H1 (cell line): ENCODE data around the gene RNF39. TPM values are rescaled to one million over a fixed set of nuclear protein-coding genes. Genes with fewer than 3 reads are reported as not detected.

Experiments used
- CTCF ChIA-PET: fragments of 300-600 bp; sonication (Branson Sonifier 250); formaldehyde crosslinking; loops from one replicate; lab custom pipeline; 2021; ENCODE audit not compliant: partially characterized antibody; lab: Charles Lee
- POLR2A ChIA-PET: fragments of 300-600 bp; sonication (Branson Sonifier 250); formaldehyde crosslinking; loops from one replicate; lab custom pipeline; 2021; ENCODE audit warnings: inconsistent platforms; ENCODE audit not compliant: partially characterized antibody; lab: Charles Lee
- DNase-seq, 2 experiments: peaks; one replicate each; pipeline versions ENCODE4 v3.0.0 to v3.0.0-alpha.2; 2010 to 2022; ENCODE audit warnings: low spot score in 2 of 2, low read depth in 1 of 2, mixed read lengths in 1 of 2
- FAIRE-seq: peaks from 2 replicates; lab custom pipeline; 2011; peaks lifted over from hg19 to GRCh38; lab: Jason Lieb, UNC
- H2AFZ ChIP-seq: 2 replicates; pipeline ENCODE4 v1.8.1; 2012; ENCODE audit warnings: low read length, inconsistent platforms
- H2AK5ac ChIP-seq: 2 replicates; pipeline ENCODE4 v1.6.1; 2013; ENCODE audit warnings: low read depth, low read length
- H2BK120ac ChIP-seq: replicated peaks from 2 replicates; pipeline ENCODE3; 2013; ENCODE audit warnings: low read depth, low read length, inconsistent platforms
- H2BK12ac ChIP-seq: 2 replicates; pipeline ENCODE4 v1.6.1; 2013; ENCODE audit warnings: low read depth, low read length
- H2BK15ac ChIP-seq: 2 replicates; pipeline ENCODE4 v1.6.1; 2013; ENCODE audit warnings: low read length
- H2BK20ac ChIP-seq: 2 replicates; pipeline ENCODE4 v1.6.1; 2013; ENCODE audit warnings: low read length
- H2BK5ac ChIP-seq: 2 replicates; pipeline ENCODE4 v1.6.1; 2013; ENCODE audit warnings: low read depth, low read length
- H3K14ac ChIP-seq: 2 replicates; pipeline ENCODE4 v1.6.1; 2013; ENCODE audit warnings: inconsistent platforms; ENCODE audit not compliant: insufficient read length
- H3K18ac ChIP-seq: 2 replicates; pipeline ENCODE4 v1.6.1; 2013; ENCODE audit warnings: low read length; ENCODE audit errors: extremely low read depth
- H3K23ac ChIP-seq: 2 replicates; pipeline ENCODE4 v1.6.1; 2013; ENCODE audit warnings: inconsistent platforms; ENCODE audit not compliant: insufficient read length
- H3K23me2 ChIP-seq: 2 replicates; pipeline ENCODE4 v1.6.1; 2013; ENCODE audit warnings: low read depth, low read length
- H3K27ac ChIP-seq: 2 replicates; pipeline ENCODE4 v1.6.1; 2011; ENCODE audit warnings: low read depth, low read length, inconsistent platforms
- H3K27me3 ChIP-seq, 4 experiments: replicated peaks in 1 of 4; 1 replicate in 1 of 4; 2 replicates in 3 of 4; pipeline versions ENCODE4 v1.6.1 to v1.8.1; 2011 to 2013; ENCODE audit warnings: low read length in 3 of 4, mild to moderate bottlenecking in 3 of 4, inconsistent platforms in 2 of 4, mixed read lengths in 2 of 4, moderate library complexity in 1 of 4; ENCODE audit not compliant: control insufficient read depth in 3 of 4, insufficient read depth in 3 of 4; ENCODE audit errors: extremely low read depth in 1 of 4
- H3K36me3 ChIP-seq, 4 experiments: 2 replicates each; pipeline versions ENCODE4 v1.6.1 to v1.8.1; 2011 to 2013; ENCODE audit warnings: mild to moderate bottlenecking in 4 of 4, low read length in 3 of 4, moderate library complexity in 2 of 4, control low read depth in 1 of 4, inconsistent platforms in 1 of 4; ENCODE audit not compliant: insufficient read depth in 4 of 4, control insufficient read depth in 2 of 4
- H3K4ac ChIP-seq: replicated peaks from 2 replicates; pipeline ENCODE3; 2013; ENCODE audit warnings: low read length, low read depth, mixed read lengths, inconsistent platforms; ENCODE audit not compliant: insufficient read length
- H3K4me1 ChIP-seq, 4 experiments: replicated peaks in 1 of 4; 1 replicate in 1 of 4; 2 replicates in 3 of 4; pipeline versions ENCODE4 v1.6.1 to v1.8.1; 2011 to 2013; ENCODE audit warnings: low read length in 3 of 4, inconsistent platforms in 2 of 4, mixed read lengths in 1 of 4; ENCODE audit not compliant: insufficient read depth in 4 of 4, control insufficient read depth in 3 of 4
- H3K4me2 ChIP-seq, 2 experiments: 2 replicates each; pipeline versions ENCODE4 v1.6.1 to v1.8.1; 2011 to 2013; ENCODE audit warnings: low read depth in 2 of 2, low read length in 2 of 2, control low read depth in 1 of 2, inconsistent platforms in 1 of 2, mild to moderate bottlenecking in 1 of 2; ENCODE audit not compliant: insufficient read depth in 1 of 2
- H3K4me3 ChIP-seq, 4 experiments: fragments of 200-600, 300-600 bp in 1 of 4; sonication (generic), shearing (Covaris generic), sonication (Bioruptor Twin) in 1 of 4; 2 replicates each; pipeline versions ENCODE4 v1.5.1 to v1.8.1; 2011 to 2016; ENCODE audit warnings: low read length in 4 of 4, low read depth in 3 of 4, control low read depth in 2 of 4, inconsistent platforms in 2 of 4, mild to moderate bottlenecking in 2 of 4, mixed read lengths in 1 of 4, moderate library complexity in 1 of 4; ENCODE audit not compliant: insufficient read depth in 2 of 4; ENCODE audit errors: extremely low read depth in 1 of 4
- H3K56ac ChIP-seq: replicated peaks from 2 replicates; pipeline ENCODE3; 2013; ENCODE audit warnings: low read depth, mild to moderate bottlenecking, mixed read lengths, low read length, inconsistent platforms; ENCODE audit not compliant: insufficient read length
- H3K79me1 ChIP-seq: 2 replicates; pipeline ENCODE4 v1.6.1; 2013; ENCODE audit warnings: low read depth, low read length, control low read depth
- H3K79me2 ChIP-seq, 2 experiments: 2 replicates each; pipeline versions ENCODE4 v1.6.1 to v1.8.1; 2012 to 2013; ENCODE audit warnings: low read length in 2 of 2, mild to moderate bottlenecking in 2 of 2, inconsistent platforms in 1 of 2; ENCODE audit not compliant: insufficient read depth in 2 of 2, control insufficient read depth in 1 of 2
- H3K9ac ChIP-seq, 4 experiments: replicated peaks in 1 of 4; 1 replicate in 1 of 4; 2 replicates in 3 of 4; pipeline versions ENCODE4 v1.6.1 to v1.8.1; 2011 to 2013; ENCODE audit warnings: low read depth in 3 of 4, low read length in 3 of 4, control low read depth in 2 of 4, mild to moderate bottlenecking in 2 of 4, moderate library complexity in 2 of 4, inconsistent platforms in 1 of 4; ENCODE audit errors: extremely low read depth in 1 of 4
- H3K9me3 ChIP-seq, 2 experiments: 2 replicates each; pipeline versions ENCODE4 v1.6.1 to v1.8.1; 2012 to 2013; ENCODE audit warnings: mild to moderate bottlenecking in 2 of 2, moderate library complexity in 2 of 2, control low read depth in 1 of 2, inconsistent platforms in 1 of 2, low read depth in 1 of 2, low read length in 1 of 2, mixed read lengths in 1 of 2; ENCODE audit not compliant: insufficient read depth in 2 of 2
- H4K20me1 ChIP-seq, 2 experiments: replicated peaks in 1 of 2; 2 replicates each; pipeline versions ENCODE3 to v1.8.1; 2011 to 2013; ENCODE audit warnings: inconsistent platforms in 2 of 2, low read length in 2 of 2, mild to moderate bottlenecking in 1 of 2; ENCODE audit not compliant: insufficient read depth in 2 of 2, control insufficient read depth in 1 of 2
- H4K5ac ChIP-seq: 2 replicates; pipeline ENCODE4 v1.6.1; 2013; ENCODE audit warnings: low read length, low read depth, mixed read lengths, inconsistent platforms; ENCODE audit not compliant: insufficient read length
- H4K8ac ChIP-seq: 2 replicates; pipeline ENCODE4 v1.8.0; 2013; ENCODE audit warnings: mild to moderate bottlenecking, moderate library complexity, low read length, inconsistent platforms; ENCODE audit not compliant: insufficient read depth; ENCODE audit errors: extremely low read depth
- H4K91ac ChIP-seq: replicated peaks from 2 replicates; pipeline ENCODE3; 2013; ENCODE audit warnings: low read length, mixed read lengths, inconsistent platforms; ENCODE audit not compliant: insufficient read length
- BACH1 ChIP-seq: IDR thresholded peaks from 2 replicates; pipeline ENCODE4 v1.6.1; 2012; ENCODE audit warnings: low read length, improper control_type of control experiment
- EGR1 ChIP-seq: IDR thresholded peaks from 2 replicates; pipeline ENCODE4 v1.6.1; 2011; ENCODE audit warnings: low read depth, low read length, borderline replicate concordance
- GTF2F1 ChIP-seq: IDR thresholded peaks from 2 replicates; pipeline ENCODE4 v1.6.1; 2012; ENCODE audit warnings: low read depth, low read length, improper control_type of control experiment, borderline replicate concordance
- HDAC6 ChIP-seq: IDR thresholded peaks from one replicate; pipeline ENCODE4 v1.7.1; 2012; ENCODE audit warnings: low read depth, mild to moderate bottlenecking, inconsistent platforms, low read length, moderate library complexity
- JUND ChIP-seq: IDR thresholded peaks from 2 replicates; pipeline ENCODE4 v1.6.1; 2011; ENCODE audit warnings: mild to moderate bottlenecking, improper control_type of control experiment, low read length
- KDM1A ChIP-seq: fragments of 200-600, 300-600 bp; sonication (generic); IDR thresholded peaks from 2 replicates; pipeline ENCODE4 v1.7.1; 2016; ENCODE audit warnings: mild to moderate bottlenecking, low read length, borderline replicate concordance
- MAX ChIP-seq: IDR thresholded peaks from 2 replicates; pipeline ENCODE4 v1.6.1; 2012; ENCODE audit warnings: inconsistent platforms
- RAD21 ChIP-seq, 2 experiments: IDR thresholded peaks in 1 of 2; conservative IDR thresholded peaks in 1 of 2; 2 replicates each; pipeline ENCODE4 v1.6.1; 2011; ENCODE audit warnings: low read depth in 2 of 2, low read length in 2 of 2, improper control_type of control experiment in 1 of 2, inconsistent platforms in 1 of 2, mild to moderate bottlenecking in 1 of 2, moderate library complexity in 1 of 2
- SIN3A ChIP-seq, 2 experiments: IDR thresholded peaks in 1 of 2; conservative IDR thresholded peaks in 1 of 2; 2 replicates each; pipeline ENCODE4 v1.6.1; 2011 to 2012; ENCODE audit warnings: low read length in 2 of 2, improper control_type of control experiment in 1 of 2, low read depth in 1 of 2, mild to moderate bottlenecking in 1 of 2
- SP1 ChIP-seq: IDR thresholded peaks from 2 replicates; pipeline ENCODE4 v1.6.1; 2011; ENCODE audit warnings: low read depth, low read length
- TAF1 ChIP-seq: IDR thresholded peaks from 2 replicates; pipeline ENCODE4 v1.6.1; 2011; ENCODE audit warnings: mild to moderate bottlenecking, low read depth, low read length
- WGBS, 2 experiments: shearing (Covaris generic) in 1 of 2; methylation state at CpG; one replicate each; pipeline versions ENCODE4 v1.1.6 to v1.1.7; 2013 to 2015; ENCODE audit warnings: low lambda C conversion rate in 2 of 2, mixed read lengths in 2 of 2, inconsistent platforms in 1 of 2, low coverage in 1 of 2, missing lambda C conversion rate in 1 of 2; ENCODE audit not compliant: insufficient replicate concordance in 2 of 2, insufficient coverage in 1 of 2, insufficient read length in 1 of 2; ENCODE audit errors: extremely low coverage in 1 of 2, missing lambda C conversion rate in 1 of 2; 5-methylcytosine and 5-hydroxymethylcytosine counted together
- polyA plus RNA-seq, 7 experiments: library from polyadenylated mRNA; depleted of rRNA in 3 of 7; stranded (reverse) in 5 of 7; unstranded in 2 of 7; fragments of >200 nt in 5 of 7; fragments of 200-250 nt in 2 of 7; gene quantifications; 1 replicate in 5 of 7; 2 replicates in 1 of 7; 4 replicates in 1 of 7; pipeline versions ENCODE4 v1.2.1 to v1.2.3, GENCODE V29; 2011 to 2013; ENCODE audit warnings: missing spikeins in 2 of 7, mixed read lengths in 2 of 7
- total RNA-seq: library from RNA; stranded (reverse); fragmentation: NEBNext Ultra II Directional; extraction: Animal tissue kit (Norgen Biotek cat#: 25700); gene quantifications from 2 replicates; pipeline ENCODE4 v1.2.1, GENCODE V29; 2021

The RNF39 gene
- total and polyA plus RNA-seq, 2 of the 8 experiments (the other 6 are each of a cell fraction or from before 2014, with no cell fraction given) = 1.4 to 2.3 TPM

- H3K4ac ChIP-seq = no peak overlapping the region
- H2BK20ac ChIP-seq = no peak overlapping the region
- no peak overlapping the region for H2BK12ac ChIP-seq
- DNase-seq (no peak), FAIRE-seq (no peak)
- no peak overlapping the region for H3K4me2 ChIP-seq
- H4K20me1 ChIP-seq = no peaks in the 10 kb centered on the region
- no peak overlapping the region for H3K18ac ChIP-seq
- H3K9ac ChIP-seq = no peak overlapping the region
- H3K4me1 ChIP-seq = no peaks in the 10 kb centered on the region
- H3K56ac ChIP-seq = no peak overlapping the region
- no peak overlapping the region for H2AK5ac ChIP-seq
- no peaks in the 10 kb centered on the region for H3K79me1 ChIP-seq
- no peak overlapping the region for H2BK15ac ChIP-seq
- no peak overlapping the region for H2AFZ ChIP-seq
- no peak overlapping the region for H3K27ac ChIP-seq
- no peaks in the 10 kb centered on the region for H3K79me2 ChIP-seq
- no peak overlapping the region for H3K4me3 ChIP-seq
- H2BK120ac ChIP-seq = no peak overlapping the region
- no peak overlapping the region for H2BK5ac ChIP-seq
- no peak overlapping the region for H4K91ac ChIP-seq
- 95% methylated on average over 5 of the region's 6 CpGs; no CpG with 5 or more reads in 1 of the 2 experiments for WGBS, 2 experiments
- no peaks in the 10 kb centered on the region for H3K36me3 ChIP-seq
- ChIA-PET CTCF (interaction anchor here (0.6 to 3.4 kb wide), 6 partner anchors 9 to 80 kb away, joined by 3 to 13 read pairs (median 4); partner anchors contain the start of gene POLR1H), POLR2A (no interaction called here)
- H4K8ac ChIP-seq = no peak overlapping the region
- peaks cover 0 to 9% (median 6%) of the 10 kb centered on the region in 4 experiments; a peak in 5 of 7 replicates for H3K27me3 ChIP-seq
- H3K23ac ChIP-seq = no peak overlapping the region
- no peaks in the 10 kb centered on the region for H3K23me2 ChIP-seq
- no peak overlapping the region for H4K5ac ChIP-seq
- H3K14ac ChIP-seq = no peak overlapping the region
- H3K9me3 ChIP-seq = no peaks in the 10 kb centered on the region
- TF ChIP-seq EGR1 (no peak), RAD21 (IDR thresholded peaks at IDR 0.05 in 1 of 2, conservative IDR thresholded peaks at IDR 0.05 in 1 of 2; ENCODE audit: low read depth in 2 of 2, low read length in 2 of 2) (no peak), BACH1 (no peak), KDM1A (no peak), GTF2F1 (no peak), HDAC6 (no peak), MAX (no peak), TAF1 (no peak), SP1 (no peak), SIN3A (conservative IDR thresholded peaks at IDR 0.05 in 1 of 2, IDR thresholded peaks at IDR 0.05 in 1 of 2; ENCODE audit: low read depth in 1 of 2, low read length in 2 of 2) (no peak), JUND (no peak)
Observed at GRCh38 chr6:30116724-30117123, 41.2 kb upstream of the RNF39 start.
